ENCODE results near the gene SESN3.

SESN3 gene

DNA sequence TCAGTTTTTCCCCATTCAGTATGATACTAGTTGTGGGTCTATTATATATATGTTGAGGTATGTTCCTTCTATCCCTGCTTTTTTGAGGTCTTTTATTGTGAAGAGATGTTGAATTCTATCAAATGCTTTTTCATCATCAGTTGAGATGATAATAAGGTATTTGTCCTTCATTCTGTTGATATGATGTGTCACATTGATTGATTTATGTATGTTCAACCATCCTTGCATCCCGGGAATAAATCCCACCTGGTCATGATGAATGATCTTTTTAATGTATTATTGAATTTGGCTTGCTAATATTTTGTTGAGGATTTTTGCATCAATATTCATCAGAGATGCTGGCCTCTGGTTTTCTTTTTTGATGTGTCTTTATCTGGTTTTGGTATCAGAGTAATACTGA is 115.4 kb downstream of the SESN3 start:
- no peak for DNase-seq

Data from hippocampal formation (tissue), 2 donors.